K562 treated with DMSO at 1 percent for 4 hours (cell line): ENCODE results near the gene ABO. TPM values are rescaled to one million over a fixed set of nuclear protein-coding genes. Genes with fewer than 3 reads are reported as not detected.

Experiments used
- total RNA-seq: library from RNA; unstranded; fragments of 300-600 nt; gene quantifications from 2 replicates; pipeline ENCODE4 v1.2.3, GENCODE V29; 2022; ENCODE audit not compliant: insufficient read depth

Gene ABO
- total RNA-seq, result 7.3 and 10.5 TPM in 2 replicates

DNA sequence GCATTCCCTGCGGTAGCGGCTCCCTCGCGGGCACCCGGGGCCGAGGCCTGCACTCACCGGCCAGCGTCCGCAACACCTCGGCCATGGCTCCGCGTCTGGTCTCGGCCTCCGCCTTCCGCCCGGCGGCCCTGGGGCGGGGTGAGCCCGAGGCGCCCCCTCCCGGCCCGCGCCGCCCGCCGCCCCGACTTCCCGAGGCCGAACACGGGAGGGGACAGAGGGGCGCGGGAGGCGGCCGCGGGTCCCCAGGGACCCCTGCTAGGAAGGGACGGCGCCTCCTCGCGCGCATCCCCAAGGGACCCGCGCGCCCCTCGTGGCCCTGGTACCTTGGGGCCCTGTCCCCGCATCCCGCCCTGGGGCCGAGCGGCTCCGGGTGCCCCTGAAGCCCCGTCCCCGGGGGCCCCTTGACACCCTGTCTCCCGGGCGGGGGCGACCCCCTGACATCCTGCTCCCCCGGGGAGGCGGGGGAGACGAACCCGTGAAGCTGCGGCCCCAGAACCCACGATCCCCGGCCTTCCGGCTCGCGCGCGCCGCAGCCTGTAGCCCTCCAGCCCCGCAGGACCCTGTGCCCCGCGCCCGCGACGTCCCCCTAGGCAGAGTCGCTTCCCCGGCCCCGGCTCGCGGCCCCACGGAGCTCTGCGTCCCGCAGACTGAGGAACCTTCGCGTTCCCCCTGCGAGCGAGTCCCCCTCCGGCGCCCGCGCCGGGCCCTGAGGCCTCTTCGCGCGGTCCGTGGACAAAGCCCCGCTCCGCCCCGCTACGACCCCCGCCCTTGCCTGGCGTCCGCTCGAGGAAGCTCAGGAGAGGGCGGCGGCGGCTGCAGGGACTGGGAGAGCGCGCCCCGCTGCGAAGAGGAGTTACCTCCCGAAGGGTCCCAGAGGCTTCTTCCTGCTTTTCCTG, at the start of gene ABO:
ABO (minus strand) TSS at position 97 of the 896 bp plus-strand sequence.

GRCh38 chr9:133208880-133209300, 66.1 kb downstream of the ABO start, which contains the start of gene OBP2B:
TSS of gene OBP2B (minus strand) at chr9:133209250. CDS start at chr9:133209199, 51 bp downstream.

Other genes with a start within 250 kb of the ABO start
- gene GTF3C5, start 244.2 kb downstream of the ABO start, total RNA-seq, result 77.0 and 86.9 TPM in 2 replicates
- gene CEL, start 213.2 kb downstream of the ABO start, total RNA-seq, result 2.3 and 2.7 TPM in 2 replicates
- gene RALGDS, start 154.0 kb downstream of the ABO start, total RNA-seq, result 23.3 and 30.9 TPM in 2 replicates
- gene GBGT1, start 111.3 kb downstream of the ABO start, total RNA-seq, result 20.5 and 26.7 TPM in 2 replicates
- gene OBP2B, start 66.0 kb downstream of the ABO start, total RNA-seq, result not detected in 2 replicates
- 14.3 and 14.4 TPM in 2 replicates for gene SURF6, start 61.0 kb upstream of the ABO start, total RNA-seq
- gene MED22, start 72.9 kb upstream of the ABO start, total RNA-seq, result 13.5 and 17.6 TPM in 2 replicates
- 6,168 and 6,240 TPM in 2 replicates for gene RPL7A, start 73.0 kb upstream of the ABO start, total RNA-seq
- 33.0 and 52.8 TPM in 2 replicates for gene SURF1, start 81.3 kb upstream of the ABO start, total RNA-seq
- 45.7 and 49.1 TPM in 2 replicates for gene SURF2, start 81.3 kb upstream of the ABO start, total RNA-seq
- gene SURF4, start 100.9 kb upstream of the ABO start, total RNA-seq, result 187 and 219 TPM in 2 replicates
- 1.4 TPM in 1 of 2 replicates, not detected in the other for gene STKLD1, start 101.2 kb upstream of the ABO start, total RNA-seq
- 22.5 and 25.7 TPM in 2 replicates for gene REXO4, start 142.8 kb upstream of the ABO start, total RNA-seq
- 0.27 and 0.28 TPM in 2 replicates for gene ADAMTS13, start 147.2 kb upstream of the ABO start, total RNA-seq
- gene CACFD1, start 184.8 kb upstream of the ABO start, total RNA-seq, result 6.7 and 7.5 TPM in 2 replicates
- not detected in 2 replicates for gene SLC2A6, start 203.9 kb upstream of the ABO start, total RNA-seq
- not detected in 2 replicates for gene MYMK, start 249.8 kb upstream of the ABO start, total RNA-seq